ENCODE results near the gene TRIM39. TPM values are rescaled to one million over a fixed set of nuclear protein-coding genes. Genes with fewer than 3 reads are reported as not detected.

TRIM39 gene
- total and polyA plus RNA-seq, 9 of the 15 experiments (the other 6 are each of a cell fraction or from before 2014, with no cell fraction given): 5.6 to 17.7 (median 12.8) TPM

GRCh38 chr6:30325873-30326525 lies 728 bp upstream of the TRIM39 start (continued):
- TF ChIP-seq ATF3 (IDR thresholded peaks at IDR 0.05): no peak
- TF ChIP-seq ATF3 (CRISPR knock-in tag; conservative IDR thresholded peaks at IDR 0.05): peak; percentile 74
- no peak for TF ChIP-seq CHAMP1 (IDR thresholded peaks at IDR 0.05)
- no peak for TF ChIP-seq ZNF165 (CRISPR knock-in tag; IDR thresholded peaks at IDR 0.05; ENCODE audit: borderline replicate concordance)
- 0 out of 2 replicates have a peak, but pooled peaks have one; percentile 24 for TF ChIP-seq HLTF (IDR thresholded peaks at IDR 0.05)
- TF ChIP-seq ESRRB (CRISPR knock-in tag; IDR thresholded peaks at IDR 0.05; ENCODE audit: borderline replicate concordance): no peak
- TF ChIP-seq TCF3 (CRISPR knock-in tag; IDR thresholded peaks at IDR 0.05): no peak
- TF ChIP-seq USF1 (CRISPR knock-in tag; IDR thresholded peaks at IDR 0.05): peak; percentile 74
- TF ChIP-seq SIRT6 (IDR thresholded peaks at IDR 0.05; ENCODE audit: low read depth, low read length): no peak
- TF ChIP-seq TBP (optimal IDR thresholded peaks at IDR 0.05; ENCODE audit: low read depth, low read length): no peak
- peak; percentile 46 for TF ChIP-seq PRDM10 (IDR thresholded peaks at IDR 0.05; ENCODE audit: partially characterized antibody)
- TF ChIP-seq SMARCB1 (IDR thresholded peaks at IDR 0.05; ENCODE audit: insufficient read length, low read depth): no peak
- TF ChIP-seq ZNF583 (CRISPR knock-in tag; IDR thresholded peaks at IDR 0.05): no peak
- TF ChIP-seq FOXA3 (CRISPR knock-in tag; conservative IDR thresholded peaks at IDR 0.05 in 1 of 2, IDR thresholded peaks at IDR 0.05 in 1 of 2): 0 out of 4 replicates have a peak, but pooled peaks of 1 of the 2 experiments have one; percentile 50
- TF ChIP-seq HDAC2 (IDR thresholded peaks at IDR 0.05): peak; percentile 78
- no peak for TF ChIP-seq CLOCK (CRISPR knock-in tag; IDR thresholded peaks at IDR 0.05; ENCODE audit: borderline replicate concordance)
